Activated T-cell treated with anti-CD3 and anti-CD28 coated beads, Interleukin-2, amount 50 U/mL, for 24 hours (primary cell): ENCODE measurements around the gene GINS1.

Experiments
- DNase-seq: peaks from one replicate; pipeline ENCODE4 v3.0.0-alpha.2; 2020
- H3K27ac Mint-ChIP-seq: 2 replicates; pipeline ENCODE4 v1.8.0; 2020; ENCODE audit warnings: mild to moderate bottlenecking, mixed read lengths
- H3K27me3 Mint-ChIP-seq: 2 replicates; pipeline ENCODE4 v1.8.0; 2020; ENCODE audit warnings: mixed read lengths
- H3K36me3 Mint-ChIP-seq: 2 replicates; pipeline ENCODE4 v1.8.0; 2020; ENCODE audit warnings: low read depth, mixed read lengths
- H3K4me1 Mint-ChIP-seq: 2 replicates; pipeline ENCODE4 v1.8.0; 2020; ENCODE audit warnings: low read depth, mixed read lengths
- H3K4me3 Mint-ChIP-seq: 2 replicates; pipeline ENCODE4 v1.8.0; 2020; ENCODE audit warnings: mild to moderate bottlenecking, moderate library complexity, mixed read lengths
- H3K9me3 Mint-ChIP-seq: 2 replicates; pipeline ENCODE4 v1.8.0; 2020; ENCODE audit warnings: mixed read lengths

GINS1 gene

GRCh38 chr20:25495189-25495824 lies 87.8 kb downstream of the GINS1 start:
- H3K27ac Mint-ChIP-seq = no peak overlapping the region
- no peaks in the 10 kb centered on the region for H3K9me3 Mint-ChIP-seq
- no peak overlapping the region for H3K4me3 Mint-ChIP-seq
- DNase-seq = no peak
- H3K4me1 Mint-ChIP-seq = no peaks in the 10 kb centered on the region
- H3K36me3 Mint-ChIP-seq = no peaks in the 10 kb centered on the region
- H3K27me3 Mint-ChIP-seq = no peaks in the 10 kb centered on the region

- DNase-seq = no peak
- Mint-ChIP-seq H3K4me1 (no peaks in the 10 kb centered on the region), H3K27me3 (no peaks in the 10 kb centered on the region), H3K36me3 (no peaks in the 10 kb centered on the region), H3K4me3 (no peak overlapping the region), H3K27ac (no peak overlapping the region), H3K9me3 (no peaks in the 10 kb centered on the region)
Measured at GRCh38 chr20:25496165-25496967, 88.9 kb downstream of the GINS1 start.

GRCh38 chr20:25496968-25497401 lies 89.5 kb downstream of the GINS1 start:
- Mint-ChIP-seq H3K9me3 (no peaks in the 10 kb centered on the region), H3K36me3 (no peaks in the 10 kb centered on the region), H3K4me3 (no peak overlapping the region), H3K27me3 (no peaks in the 10 kb centered on the region), H3K4me1 (no peaks in the 10 kb centered on the region), H3K27ac (no peak overlapping the region)
- DNase-seq = no peak

GRCh38 chr20:25497586-25498279 lies 90.3 kb downstream of the GINS1 start:
- H3K4me3 Mint-ChIP-seq = no peak overlapping the region
- DNase-seq = no peak
- no peaks in the 10 kb centered on the region for H3K4me1 Mint-ChIP-seq
- H3K9me3 Mint-ChIP-seq = no peaks in the 10 kb centered on the region
- H3K27me3 Mint-ChIP-seq = no peaks in the 10 kb centered on the region
- no peaks in the 10 kb centered on the region for H3K36me3 Mint-ChIP-seq
- no peak overlapping the region for H3K27ac Mint-ChIP-seq
